CD14-positive monocyte (primary cell): ENCODE measurements around the gene KCNK18. TPM values are rescaled to one million over a fixed set of nuclear protein-coding genes. Genes with fewer than 3 reads are reported as not detected.

Source experiments
- DNase-seq, 3 donors: peaks; one replicate each; pipeline ENCODE4 v3.0.0-alpha.2; 2011 to 2022
- H2AFZ ChIP-seq: 2 replicates; pipeline ENCODE4 v1.6.0; 2012; ENCODE audit warnings: mild to moderate bottlenecking, low read depth, low read length, inconsistent platforms; ENCODE audit not compliant: insufficient read depth, poor library complexity, severe bottlenecking
- H3K27ac ChIP-seq, 2 donors: 1 replicate in 1 of 2; 2 replicates in 1 of 2; pipeline ENCODE4 v1.5.1; 2012 to 2013; ENCODE audit warnings: low read length in 2 of 2, control low read depth in 1 of 2, inconsistent platforms in 1 of 2, low read depth in 1 of 2, mild to moderate bottlenecking in 1 of 2
- H3K27me3 ChIP-seq, 2 donors: one replicate each; pipeline versions ENCODE4 v1.6.0 to v1.6.1; 2011 to 2013; ENCODE audit warnings: low read length in 2 of 2; ENCODE audit not compliant: control insufficient read depth in 2 of 2, insufficient read depth in 2 of 2
- H3K36me3 ChIP-seq, 2 donors: replicated peaks in 1 of 2; 1 replicate in 1 of 2; 2 replicates in 1 of 2; pipeline versions ENCODE4 v1.5.1 to v1.6.1; 2012 to 2013; ENCODE audit warnings: low read length in 2 of 2, control low read depth in 1 of 2, inconsistent platforms in 1 of 2, mild to moderate bottlenecking in 1 of 2; ENCODE audit not compliant: insufficient read depth in 2 of 2, control insufficient read depth in 1 of 2
- H3K4me1 ChIP-seq, 2 donors: 1 replicate in 1 of 2; 2 replicates in 1 of 2; pipeline versions ENCODE4 v1.5.1 to v1.6.1; 2012 to 2013; ENCODE audit warnings: low read length in 2 of 2, control low read depth in 1 of 2, inconsistent platforms in 1 of 2, mild to moderate bottlenecking in 1 of 2, moderate library complexity in 1 of 2; ENCODE audit not compliant: insufficient read depth in 2 of 2, control insufficient read depth in 1 of 2
- H3K4me2 ChIP-seq: replicated peaks from 2 replicates; pipeline ENCODE3; 2012; ENCODE audit warnings: low read length, moderate library complexity, mild to moderate bottlenecking; ENCODE audit not compliant: poor library complexity, severe bottlenecking; ENCODE audit errors: extremely low read depth
- H3K4me3 ChIP-seq, 3 experiments: fragments of 200-600 bp in 1 of 3; sonication (generic) in 1 of 3; replicated peaks in 1 of 3; 1 replicate in 2 of 3; 2 replicates in 1 of 3; pipeline ENCODE4 v1.5.1; 2011 to 2013; ENCODE audit warnings: low read length in 3 of 3, mild to moderate bottlenecking in 3 of 3, control low read depth in 2 of 3, low read depth in 2 of 3, inconsistent platforms in 1 of 3, moderate library complexity in 1 of 3
- H3K79me2 ChIP-seq: 2 replicates; pipeline ENCODE4 v1.6.0; 2012; ENCODE audit warnings: mild to moderate bottlenecking, control low read depth, inconsistent platforms, low read length, moderate library complexity; ENCODE audit not compliant: insufficient read depth
- H3K9ac ChIP-seq: 2 replicates; pipeline ENCODE4 v1.6.0; 2017; ENCODE audit warnings: low read length, mild to moderate bottlenecking; ENCODE audit not compliant: insufficient read depth, poor library complexity, severe bottlenecking
- H3K9me3 ChIP-seq, 2 donors: replicated peaks in 1 of 2; 1 replicate in 1 of 2; 2 replicates in 1 of 2; pipeline versions ENCODE4 v1.5.1 to v1.6.1; 2012 to 2013; ENCODE audit warnings: low read length in 2 of 2, control low read depth in 1 of 2; ENCODE audit not compliant: control insufficient read depth in 1 of 2, insufficient read depth in 1 of 2
- H4K20me1 ChIP-seq: 2 replicates; pipeline ENCODE4 v1.6.0; 2012; ENCODE audit warnings: mild to moderate bottlenecking, low read length, control low read depth, moderate library complexity; ENCODE audit not compliant: insufficient read depth
- H3K27ac Mint-ChIP-seq, 7 donors: one replicate each; pipeline ENCODE4 v1.8.0; 2020; ENCODE audit warnings: mild to moderate bottlenecking in 7 of 7, mixed read lengths in 7 of 7, moderate library complexity in 6 of 7, inconsistent platforms in 2 of 7
- H3K27me3 Mint-ChIP-seq, 3 donors: one replicate each; pipeline ENCODE4 v1.8.0; 2021 to 2022; ENCODE audit warnings: low read depth in 3 of 3, mild to moderate bottlenecking in 3 of 3, mixed read lengths in 3 of 3, moderate library complexity in 3 of 3, inconsistent platforms in 1 of 3
- H3K36me3 Mint-ChIP-seq, 2 donors: one replicate each; pipeline ENCODE4 v1.8.0; 2020; ENCODE audit warnings: mixed read lengths in 2 of 2, inconsistent platforms in 1 of 2, mild to moderate bottlenecking in 1 of 2
- H3K4me1 Mint-ChIP-seq: one replicate; pipeline ENCODE4 v1.8.0; 2020; ENCODE audit warnings: mild to moderate bottlenecking, mixed read lengths
- H3K4me3 Mint-ChIP-seq, 2 donors: one replicate each; pipeline ENCODE4 v1.8.0; 2020; ENCODE audit warnings: mild to moderate bottlenecking in 2 of 2, mixed read lengths in 2 of 2, moderate library complexity in 1 of 2
- H3K9me3 Mint-ChIP-seq, 7 donors: one replicate each; pipeline ENCODE4 v1.8.0; 2020 to 2022; ENCODE audit warnings: mixed read lengths in 7 of 7, mild to moderate bottlenecking in 6 of 7, moderate library complexity in 6 of 7, inconsistent platforms in 2 of 7
- WGBS: methylation state at CpG from one replicate; pipeline ENCODE4 v1.1.5; 2013; ENCODE audit warnings: missing lambda C conversion rate; ENCODE audit not compliant: insufficient coverage; 5-methylcytosine and 5-hydroxymethylcytosine counted together
- intact Hi-C, 2 donors: fragments of 100-400 bp; cut with micrococcal nuclease; formaldehyde crosslinking; loops; one replicate each; pipeline versions ENCODE4 v1.15.0 to v1.15.1; 2023
- polyA plus RNA-seq, 3 donors: library from polyadenylated mRNA; depleted of rRNA in 1 of 3; unstranded in 2 of 3; stranded (reverse) in 1 of 3; fragments of 300-500 nt in 2 of 3; fragments of >200 nt in 1 of 3; fragmentation: Illumina TruSeq in 2 of 3; gene quantifications; 1 replicate in 2 of 3; 2 replicates in 1 of 3; pipeline ENCODE4 v1.2.3, GENCODE V29; 2012 to 2021
- TF ChIP-seq, protein P1 (sequence below): fragments of 200-600 bp; IDR thresholded peaks from one replicate; pipeline ENCODE4 v1.8.0; 2022; ENCODE audit warnings: antibody characterized with exemption, mild to moderate bottlenecking

Gene KCNK18
- polyA plus RNA-seq, 3 donors, result not detected

DNA sequence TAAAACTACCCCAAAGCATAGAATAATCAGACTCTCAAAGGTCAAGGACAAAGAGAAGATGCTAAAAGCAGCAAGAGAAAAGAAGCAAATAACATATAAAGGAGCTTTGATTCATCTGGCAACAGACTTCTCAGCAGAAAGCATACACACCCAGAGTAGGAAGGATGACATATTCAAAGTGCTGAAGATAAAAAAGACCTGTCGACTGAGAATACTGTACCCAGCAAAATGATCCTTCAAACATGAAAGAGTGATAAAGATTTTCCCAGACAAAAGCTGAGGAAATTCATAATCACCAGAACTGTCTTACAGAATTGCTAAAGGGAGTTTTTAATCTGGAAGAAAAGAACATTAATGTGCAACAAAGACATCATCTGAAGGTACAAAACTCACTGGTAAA lies 14.9 kb downstream of the KCNK18 start:
- no peak overlapping the region for H3K4me3 Mint-ChIP-seq
- Histone ChIP-seq H2AFZ (no peak overlapping the region), H3K79me2 (no peaks in the 10 kb centered on the region), H3K36me3 (no peaks in the 10 kb centered on the region), H3K4me2 (no peak overlapping the region), H4K20me1 (no peaks in the 10 kb centered on the region), H3K9ac (no peak overlapping the region), H3K4me3 (no peak overlapping the region), H3K9me3 (peaks cover 3 to 6% of the 10 kb centered on the region in 2 donors), H3K27ac (no peak overlapping the region), H3K4me1 (peaks cover 9 to 10% of the 10 kb centered on the region in 2 donors), H3K27me3 (peaks cover 4 to 44% of the 10 kb centered on the region in 2 donors)
- DNase-seq, result no peak
- peaks cover 9% of the 10 kb centered on the region for H3K4me1 Mint-ChIP-seq
- no CpG with 5 or more reads among the region's 1 CpG for WGBS
- no peak overlapping the region for H3K27ac Mint-ChIP-seq
- H3K9me3 Mint-ChIP-seq, result peaks cover 6 to 21% (median 16%) of the 10 kb centered on the region in 7 donors
- TF ChIP-seq, protein P1, sequence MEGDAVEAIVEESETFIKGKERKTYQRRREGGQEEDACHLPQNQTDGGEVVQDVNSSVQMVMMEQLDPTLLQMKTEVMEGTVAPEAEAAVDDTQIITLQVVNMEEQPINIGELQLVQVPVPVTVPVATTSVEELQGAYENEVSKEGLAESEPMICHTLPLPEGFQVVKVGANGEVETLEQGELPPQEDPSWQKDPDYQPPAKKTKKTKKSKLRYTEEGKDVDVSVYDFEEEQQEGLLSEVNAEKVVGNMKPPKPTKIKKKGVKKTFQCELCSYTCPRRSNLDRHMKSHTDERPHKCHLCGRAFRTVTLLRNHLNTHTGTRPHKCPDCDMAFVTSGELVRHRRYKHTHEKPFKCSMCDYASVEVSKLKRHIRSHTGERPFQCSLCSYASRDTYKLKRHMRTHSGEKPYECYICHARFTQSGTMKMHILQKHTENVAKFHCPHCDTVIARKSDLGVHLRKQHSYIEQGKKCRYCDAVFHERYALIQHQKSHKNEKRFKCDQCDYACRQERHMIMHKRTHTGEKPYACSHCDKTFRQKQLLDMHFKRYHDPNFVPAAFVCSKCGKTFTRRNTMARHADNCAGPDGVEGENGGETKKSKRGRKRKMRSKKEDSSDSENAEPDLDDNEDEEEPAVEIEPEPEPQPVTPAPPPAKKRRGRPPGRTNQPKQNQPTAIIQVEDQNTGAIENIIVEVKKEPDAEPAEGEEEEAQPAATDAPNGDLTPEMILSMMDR, result no peak
- H3K36me3 Mint-ChIP-seq, result no peaks in the 10 kb centered on the region
- H3K27me3 Mint-ChIP-seq, result peaks cover 36 to 60% (median 38%) of the 10 kb centered on the region in 3 donors
- intact Hi-C loops, result no loop called here

DNA sequence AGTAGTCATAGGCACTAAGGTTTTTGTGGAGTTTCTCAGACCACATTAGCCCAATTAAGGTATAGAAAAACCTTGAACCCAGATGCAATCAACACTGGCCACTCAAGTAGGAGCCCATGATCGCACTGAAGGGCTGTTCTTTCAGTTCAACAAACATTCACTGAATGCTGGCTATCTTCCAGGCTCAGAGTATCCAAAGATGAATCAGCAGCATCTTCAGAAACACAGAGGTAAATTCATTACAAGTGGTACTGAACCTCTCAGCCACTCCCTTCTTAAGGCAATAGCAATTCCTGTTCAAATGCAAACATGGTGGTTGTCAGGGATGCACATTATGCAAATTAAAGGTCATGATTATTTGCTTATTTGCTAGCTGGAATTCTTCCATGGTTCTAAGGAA lies 17.1 kb downstream of the KCNK18 start:
- Mint-ChIP-seq H3K4me1 (peaks cover 15% of the 10 kb centered on the region), H3K9me3 (peaks cover 6 to 25% (median 16%) of the 10 kb centered on the region in 7 donors), H3K27me3 (peaks cover 46 to 77% (median 49%) of the 10 kb centered on the region in 3 donors), H3K36me3 (no peaks in the 10 kb centered on the region), H3K4me3 (no peak overlapping the region), H3K27ac (no peak overlapping the region)
- Histone ChIP-seq H3K79me2 (no peaks in the 10 kb centered on the region), H3K27me3 (peaks cover 4 to 50% of the 10 kb centered on the region in 2 donors), H3K4me3 (no peak overlapping the region), H3K9me3 (peaks cover 3 to 6% of the 10 kb centered on the region in 2 donors), H4K20me1 (no peaks in the 10 kb centered on the region), H2AFZ (no peak overlapping the region), H3K9ac (no peak overlapping the region), H3K4me1 (peaks cover 12 to 14% of the 10 kb centered on the region in 2 donors), H3K27ac (no peak overlapping the region), H3K36me3 (no peaks in the 10 kb centered on the region), H3K4me2 (no peak overlapping the region)
- no peak for DNase-seq
- 78% methylated on average over 1 of the region's 1 CpG for WGBS
- intact Hi-C loops, result no loop called here
- TF ChIP-seq, protein P1, result no peak
